ENCODE data around the gene LHX1. TPM values are rescaled to one million over a fixed set of nuclear protein-coding genes. Genes with fewer than 3 reads are reported as not detected.
A peak's percentile ranks its signal among the peaks of the same experiment; 100 is the strongest.

The LHX1 gene
- total RNA-seq, 1 donor from 2014 or later, result not detected

GRCh38 chr17:36937959-36938565 is 787 bp downstream of the LHX1 start:
- no peak for DNase-seq (ENCODE audit: low spot score)

DNA sequence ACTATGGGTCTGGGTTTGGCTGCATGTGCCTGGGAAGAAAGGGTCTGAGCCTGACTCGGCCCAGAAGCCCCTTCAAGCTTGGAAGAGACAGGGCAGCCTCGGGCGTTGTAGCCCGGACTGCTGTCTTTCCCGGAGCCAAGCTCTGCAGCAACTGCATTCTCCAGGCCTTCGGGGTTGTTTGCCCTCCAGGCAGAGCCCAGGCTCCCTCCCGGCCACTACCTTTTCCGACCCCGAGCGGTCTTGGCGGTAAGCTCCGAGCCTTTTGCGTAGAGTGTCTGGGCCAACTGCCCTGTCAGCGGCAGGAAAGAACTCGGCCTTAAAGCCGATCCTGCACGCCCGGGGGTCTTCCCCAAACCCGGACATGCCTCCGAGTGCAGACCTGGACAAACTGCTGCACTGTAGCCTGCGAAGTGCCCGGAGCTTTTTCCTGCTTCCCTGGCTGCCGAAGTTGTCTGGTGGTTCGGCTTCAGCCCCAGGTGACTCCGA is 1.3 kb downstream of the LHX1 start:
- DNase-seq (ENCODE audit: low spot score), result peak; percentile 85

DNA sequence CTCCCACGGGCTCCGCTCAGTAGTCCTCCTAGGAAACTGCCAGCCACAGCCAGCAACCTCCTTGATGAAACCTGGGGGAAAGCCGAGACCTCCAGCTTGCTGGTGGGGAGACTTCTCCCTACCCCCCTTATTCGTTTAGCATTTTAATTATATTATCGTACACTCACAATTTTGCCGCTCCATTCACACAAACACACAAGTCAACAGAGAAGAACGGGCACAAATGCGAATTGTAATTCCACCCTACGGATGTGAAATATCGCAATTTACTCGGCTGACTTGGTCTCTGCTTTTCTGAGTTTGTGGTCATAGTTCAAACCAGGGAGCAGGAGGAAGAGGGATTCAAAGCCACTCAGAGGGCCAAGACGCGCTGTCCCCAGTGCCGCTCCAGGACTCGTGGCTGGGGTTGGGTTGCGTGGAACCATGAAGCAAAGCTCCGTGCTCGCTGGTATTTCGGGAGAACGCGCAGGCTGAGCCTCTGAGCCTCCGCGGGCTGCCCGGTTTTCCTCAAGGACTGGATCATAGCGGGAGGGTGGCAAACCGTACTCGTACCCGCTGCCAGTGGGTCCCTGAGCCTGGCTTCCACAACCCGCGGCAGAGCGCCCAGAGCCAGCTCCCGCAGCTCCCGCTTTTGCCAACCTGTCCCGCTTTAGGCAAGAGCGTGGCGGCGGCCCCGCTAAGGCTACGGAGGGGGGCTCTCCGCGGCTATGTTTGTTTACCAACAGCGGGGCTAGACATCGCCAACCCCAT is 2.0 kb downstream of the LHX1 start:
- DNase-seq (ENCODE audit: low spot score), result peak; percentile 84

GRCh38 chr17:36939802-36940312 is 2.6 kb downstream of the LHX1 start:
- peak; percentile 73 for DNase-seq (ENCODE audit: low spot score)

GRCh38 chr17:36940313-36941264 is 3.3 kb downstream of the LHX1 start:
- DNase-seq (ENCODE audit: low spot score), result no peak

GRCh38 chr17:36941265-36942010 is 4.2 kb downstream of the LHX1 start:
- no peak for DNase-seq (ENCODE audit: low spot score)

DNA sequence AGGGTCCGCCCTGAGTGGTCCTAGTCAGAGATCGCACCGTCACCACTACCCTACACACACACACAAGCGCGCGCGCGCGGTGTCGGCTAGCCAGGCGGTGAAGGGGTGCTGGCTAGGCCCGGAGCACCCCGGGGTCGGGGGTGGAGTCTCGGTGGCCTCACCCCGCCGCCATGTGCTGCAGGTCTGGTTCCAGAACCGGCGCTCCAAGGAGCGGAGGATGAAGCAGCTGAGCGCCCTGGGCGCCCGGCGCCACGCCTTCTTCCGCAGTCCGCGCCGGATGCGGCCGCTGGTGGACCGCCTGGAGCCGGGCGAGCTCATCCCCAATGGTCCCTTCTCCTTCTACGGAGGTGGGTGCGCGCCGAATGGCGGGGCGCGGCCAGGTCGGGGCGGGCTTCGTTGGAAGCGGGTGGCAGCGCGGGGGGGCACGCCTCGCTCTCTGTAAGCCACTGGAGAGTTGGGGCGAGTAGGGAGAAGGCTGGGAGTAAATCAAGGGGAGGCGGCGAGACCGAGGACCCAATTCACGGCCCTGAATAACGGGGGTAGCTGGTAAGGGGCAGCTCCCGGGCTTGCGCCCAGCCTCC is 4.8 kb downstream of the LHX1 start:
- DNase-seq (ENCODE audit: low spot score), result no peak

- no peak for DNase-seq (ENCODE audit: low spot score)
Observed at GRCh38 chr17:36942631-36943125, 5.4 kb downstream of the LHX1 start.

DNA sequence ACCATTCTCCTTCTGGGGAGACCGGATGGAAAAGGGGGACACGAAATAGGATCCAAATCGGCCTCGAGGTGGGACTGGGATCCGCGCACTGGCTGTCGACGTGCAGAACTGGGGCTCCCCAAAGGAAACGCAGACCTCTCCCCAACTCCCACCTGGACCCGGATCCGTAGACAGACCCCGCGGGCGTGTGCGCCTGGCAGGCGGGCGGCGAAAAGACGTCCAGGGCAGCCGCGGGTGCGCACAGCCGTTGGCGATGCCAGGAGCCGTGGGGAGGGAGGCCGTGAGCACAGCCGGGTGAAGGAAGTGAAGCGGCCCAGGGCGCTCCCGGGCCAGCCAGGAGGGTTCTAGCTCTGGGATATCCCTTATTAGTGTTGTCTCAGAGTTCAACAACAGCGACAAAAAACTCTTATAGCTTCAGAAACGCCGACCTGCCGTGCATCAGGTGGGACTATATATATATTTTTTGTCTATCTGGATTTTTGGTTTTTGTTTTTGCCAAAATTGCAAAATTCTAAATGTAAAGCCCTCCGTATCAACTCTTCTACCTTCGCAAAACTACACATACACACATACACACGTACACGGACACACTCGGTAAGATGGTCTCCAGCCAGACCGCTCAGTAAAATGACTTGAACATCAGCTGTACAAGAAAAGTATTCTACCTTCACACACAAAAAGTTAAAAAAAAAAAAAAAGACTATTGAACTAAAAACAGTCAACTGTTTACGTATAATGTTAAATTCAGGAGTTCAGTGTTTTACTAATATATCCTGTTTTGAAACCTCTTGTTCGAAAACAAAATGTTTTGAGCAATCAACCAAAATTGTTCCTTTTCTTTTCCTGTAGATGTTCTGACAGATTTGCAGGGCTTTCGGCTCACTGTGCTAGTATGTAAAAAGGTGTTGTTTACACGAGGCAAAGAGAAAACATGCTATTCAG is 6.2 kb downstream of the LHX1 start:
- no peak for DNase-seq (ENCODE audit: low spot score)

DNA sequence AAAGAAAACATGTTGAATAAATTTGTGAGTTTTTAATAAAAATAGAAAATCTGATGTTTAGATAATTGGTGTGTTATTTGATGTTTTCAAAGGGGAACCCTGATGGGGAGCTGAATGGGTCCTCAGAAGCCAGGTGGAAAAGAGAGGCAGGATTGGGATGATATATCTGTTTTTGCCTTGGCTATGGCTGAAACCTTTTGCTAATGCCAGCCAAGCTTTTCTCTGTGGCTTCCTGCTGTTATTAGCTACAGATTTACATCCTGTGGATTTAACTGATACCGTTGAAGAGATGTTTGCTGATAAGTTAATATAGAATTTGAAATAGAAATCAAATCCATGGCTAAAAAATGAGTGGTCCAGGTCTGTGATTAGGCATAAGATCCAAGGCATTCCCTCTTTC is 7.3 kb downstream of the LHX1 start:
- no peak for DNase-seq (ENCODE audit: low spot score)

- no peak for DNase-seq (ENCODE audit: low spot score)
Observed at GRCh38 chr17:36945140-36945539, 7.9 kb downstream of the LHX1 start.

GRCh38 chr17:36945959-36946725 is 8.9 kb downstream of the LHX1 start:
- DNase-seq (ENCODE audit: low spot score), result no peak

DNA sequence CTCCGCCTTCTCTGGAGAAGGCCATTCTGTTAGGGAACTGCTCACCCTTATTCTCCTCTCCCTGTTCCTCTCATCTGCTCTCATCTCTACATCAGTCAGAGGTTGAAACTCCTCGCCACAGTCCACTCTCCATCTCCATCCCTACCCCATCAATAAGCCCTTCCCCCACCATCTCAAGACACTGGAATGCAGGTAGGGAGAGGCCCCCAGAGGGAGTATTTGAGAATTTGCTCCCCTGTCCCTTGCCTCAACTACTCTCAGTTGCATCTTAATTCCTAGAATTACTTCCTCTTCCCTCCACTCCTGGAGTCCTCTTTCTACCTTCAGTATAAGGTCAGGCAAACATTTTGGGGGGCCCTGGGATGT is 9.4 kb downstream of the LHX1 start:
- no peak for DNase-seq (ENCODE audit: low spot score)

GRCh38 chr17:36947922-36948716 is 10.8 kb downstream of the LHX1 start:
- no peak for DNase-seq (ENCODE audit: low spot score)

GRCh38 chr17:36948717-36949460 is 11.6 kb downstream of the LHX1 start, which contains the start of gene AATF:
Gene AATF (plus strand): TSS chr17:36948954. CDS start chr17:36949126, 172 bp downstream.
- peak; percentile 99 for DNase-seq (ENCODE audit: low spot score)

GRCh38 chr17:36949461-36949927 is 12.2 kb downstream of the LHX1 start:
- DNase-seq (ENCODE audit: low spot score), result no peak

Measured in mesenteric fat pad (tissue), 1 donor.